DOHH2 (cell line): ENCODE data around the gene MMP20.
"Not testable (repeated sequence)": the region's sequence is repeated elsewhere in the genome, so short reads cannot be mapped to it uniquely, and the experiment has no call there.

Experiments
- H3F3A ChIP-seq: fragments of 200-600 bp; sonication (generic), shearing (Covaris generic); 2 replicates; pipeline ENCODE4 v1.6.0; 2016; ENCODE audit warnings: antibody characterized with exemption, mild to moderate bottlenecking; ENCODE audit not compliant: control insufficient read depth, insufficient read depth
- H3K27ac ChIP-seq: fragments of 200-600 bp; sonication (generic); 2 replicates; pipeline ENCODE4 v1.5.1; 2014; ENCODE audit warnings: low read depth, mild to moderate bottlenecking, low read length, moderate library complexity
- H3K27me3 ChIP-seq: fragments of 200-600 bp; sonication (generic); 2 replicates; pipeline ENCODE4 v1.6.1; 2014; ENCODE audit warnings: mild to moderate bottlenecking, low read length, mixed read lengths; ENCODE audit not compliant: control insufficient read depth
- H3K36me3 ChIP-seq: fragments of 200-600 bp; sonication (generic); 2 replicates; pipeline ENCODE4 v1.6.1; 2014; ENCODE audit warnings: mild to moderate bottlenecking, low read length, moderate library complexity, mixed read lengths; ENCODE audit not compliant: control insufficient read depth
- H3K4me1 ChIP-seq: fragments of 200-600 bp; sonication (generic); 2 replicates; pipeline ENCODE4 v1.6.1; 2014; ENCODE audit warnings: mild to moderate bottlenecking, low read length, mixed read lengths; ENCODE audit not compliant: control insufficient read depth
- H3K4me2 ChIP-seq: fragments of 200-600 bp; sonication (generic); 2 replicates; pipeline ENCODE4 v1.6.0; 2014; ENCODE audit warnings: mild to moderate bottlenecking, low read length, moderate library complexity
- H3K4me3 ChIP-seq: fragments of 200-600 bp; sonication (generic); 2 replicates; pipeline ENCODE4 v1.5.1; 2014; ENCODE audit warnings: mild to moderate bottlenecking, low read length, mixed read lengths
- H3K79me2 ChIP-seq: fragments of 200-600 bp; sonication (generic); 2 replicates; pipeline ENCODE4 v1.6.1; 2014; ENCODE audit warnings: mild to moderate bottlenecking, low read length, mixed read lengths; ENCODE audit not compliant: control insufficient read depth
- H3K9me2 ChIP-seq: fragments of 200-600 bp; sonication (generic); replicated peaks from 2 replicates; pipeline ENCODE4 v1.6.1; 2014; ENCODE audit warnings: mild to moderate bottlenecking, low read length, mixed read lengths; ENCODE audit not compliant: control insufficient read depth
- H3K9me3 ChIP-seq: fragments of 200-600 bp; sonication (generic); 2 replicates; pipeline ENCODE4 v1.6.1; 2014; ENCODE audit warnings: antibody characterized with exemption, low read length, mixed read lengths; ENCODE audit not compliant: control insufficient read depth, insufficient read depth
- H4K20me1 ChIP-seq: fragments of 200-600 bp; sonication (generic); 2 replicates; pipeline ENCODE4 v1.6.0; 2014; ENCODE audit warnings: low read depth, mild to moderate bottlenecking, antibody characterized with exemption, low read length, moderate library complexity; ENCODE audit not compliant: control insufficient read depth, insufficient read depth
- CTCF ChIP-seq: fragments of 200-600 bp; sonication (generic); IDR thresholded peaks from one replicate; pipeline ENCODE4 v1.5.1; 2014; ENCODE audit warnings: antibody characterized with exemption, mild to moderate bottlenecking, low read depth, low read length; ENCODE audit not compliant: poor library complexity, severe bottlenecking
- EZH2phosphoT487 ChIP-seq: fragments of 200-600 bp; sonication (generic); IDR thresholded peaks from 2 replicates; pipeline ENCODE4 v1.6.1; 2017; ENCODE audit warnings: borderline replicate concordance, mild to moderate bottlenecking, antibody characterized with exemption, low read length, moderate library complexity, mixed read lengths

Gene MMP20

DNA sequence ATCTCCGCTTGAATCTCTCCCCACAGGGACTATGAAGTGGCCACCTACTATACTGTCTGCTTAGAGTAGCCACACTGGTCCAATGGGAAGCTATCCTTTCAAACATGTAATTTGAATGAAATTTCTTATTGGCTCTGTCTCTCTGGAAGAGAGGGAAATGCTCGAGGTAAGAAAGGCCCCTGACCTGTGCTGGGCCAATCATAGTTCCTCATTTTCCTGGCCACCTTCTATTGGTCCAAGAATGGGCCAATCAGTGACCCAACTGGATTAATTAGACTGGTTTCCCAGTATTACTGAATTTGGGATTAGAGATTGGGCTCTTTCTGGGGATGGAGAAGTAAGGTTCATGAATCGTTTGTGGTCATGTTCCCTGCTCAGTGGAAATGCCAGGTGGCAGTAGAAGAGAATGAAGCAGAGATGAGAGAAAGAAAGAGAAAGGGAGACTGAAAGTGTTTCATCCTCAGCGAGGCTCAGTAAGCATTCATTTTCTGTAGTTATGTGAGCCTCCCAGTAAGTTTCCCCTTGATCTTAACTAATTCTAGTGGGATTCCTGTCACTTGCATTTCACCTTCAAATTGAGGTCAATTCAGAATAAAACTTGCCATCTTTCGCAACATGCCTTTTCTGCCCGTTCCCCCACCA, 8.4 kb upstream of the MMP20 start:
- TF ChIP-seq EZH2phosphoT487 (no peak), CTCF (no peak)
- Histone ChIP-seq H3K27ac (no peak overlapping the region), H4K20me1 (no peaks in the 10 kb centered on the region), H3K9me2 (no peaks in the 10 kb centered on the region), H3K9me3 (no peaks in the 10 kb centered on the region), H3K4me2 (no peak overlapping the region), H3K27me3 (no peaks in the 10 kb centered on the region; the same call in 1 of the 2 replicates), H3F3A (no peaks in the 10 kb centered on the region), H3K36me3 (no peaks in the 10 kb centered on the region), H3K4me1 (no peaks in the 10 kb centered on the region), H3K4me3 (no peak overlapping the region), H3K79me2 (no peaks in the 10 kb centered on the region)

GRCh38 chr11:102632026-102632425, 6.9 kb upstream of the MMP20 start:
- Histone ChIP-seq H3K27ac (no peak overlapping the region), H3K4me3 (no peak overlapping the region), H3K4me2 (no peak overlapping the region), H3K4me1 (no peaks in the 10 kb centered on the region), H3K79me2 (no peaks in the 10 kb centered on the region), H3K36me3 (no peaks in the 10 kb centered on the region), H4K20me1 (no peaks in the 10 kb centered on the region), H3K27me3 (peaks cover 3% of the 10 kb centered on the region; the same call in 1 of the 2 replicates), H3K9me3 (no peaks in the 10 kb centered on the region), H3F3A (no peaks in the 10 kb centered on the region), H3K9me2 (no peaks in the 10 kb centered on the region)
- TF ChIP-seq EZH2phosphoT487 (no peak), CTCF (no peak)

- TF ChIP-seq EZH2phosphoT487 (no peak), CTCF (no peak)
- Histone ChIP-seq H3K27me3 (peaks cover 3% of the 10 kb centered on the region; the same call in 1 of the 2 replicates), H3K4me2 (no peak overlapping the region)
Measured at GRCh38 chr11:102630598-102631448, 5.7 kb upstream of the MMP20 start.

GRCh38 chr11:102629908-102630307, 4.8 kb upstream of the MMP20 start:
- H3K9me2 ChIP-seq, H3K9me3 ChIP-seq, H3K4me2 ChIP-seq, H3K4me3 ChIP-seq, H3K27me3 ChIP-seq, H3K4me1 ChIP-seq, H4K20me1 ChIP-seq, H3K36me3 ChIP-seq, H3K79me2 ChIP-seq, H3K27ac ChIP-seq, H3F3A ChIP-seq: not testable (repeated sequence)

More at GRCh38 chr11:102630598-102631448, 5.7 kb upstream of the MMP20 start:
- no peaks in the 10 kb centered on the region for H3K9me2 ChIP-seq
- H3K36me3 ChIP-seq = no peaks in the 10 kb centered on the region
- no peaks in the 10 kb centered on the region for H4K20me1 ChIP-seq
- H3K9me3 ChIP-seq = no peaks in the 10 kb centered on the region
- no peaks in the 10 kb centered on the region for H3F3A ChIP-seq
- H3K4me3 ChIP-seq = no peak overlapping the region
- no peak overlapping the region for H3K27ac ChIP-seq
- H3K4me1 ChIP-seq = no peaks in the 10 kb centered on the region
- no peaks in the 10 kb centered on the region for H3K79me2 ChIP-seq
